Right lobe of liver (tissue), 4 donors: ENCODE results near the gene GSTA4.

Source experiments
- CTCF ChIP-seq, 4 donors: fragments of 200-600 bp in 3 of 4; fragments of 450-650 bp in 1 of 4; IDR thresholded peaks; one replicate each; pipeline versions ENCODE4 v1.5.1 to v1.8.0; 2016 to 2022; ENCODE audit warnings: antibody characterized with exemption in 4 of 4, mild to moderate bottlenecking in 2 of 4
- POLR2A ChIP-seq: fragments of 450-650 bp; IDR thresholded peaks from one replicate; pipeline ENCODE4 v1.6.1; 2017; ENCODE audit warnings: antibody characterized with exemption, mild to moderate bottlenecking
- donor health status: DM: no; HTN: no; CAD: no.
- donor health status: DM: no; HTN: no; CAD: no.
- donor health status: DM: no; HTN: yes; CAD: no.

- TF ChIP-seq POLR2A (no peak), CTCF (IDR thresholded peaks at IDR 0.05) (no peak)
Observed at GRCh38 chr6:53023323-53023722, 28.2 kb upstream of the GSTA4 start.
